ENCODE measurements around the gene ARG2. TPM values are rescaled to one million over a fixed set of nuclear protein-coding genes. Genes with fewer than 3 reads are reported as not detected.
A peak's percentile ranks its signal among the peaks of the same experiment; 100 is the strongest.

The ARG2 gene
- polyA plus RNA-seq, 1 donor (not counting 4 experiments of a cell fraction or from before 2014, with no cell fraction given), result 8.2 TPM

DNA sequence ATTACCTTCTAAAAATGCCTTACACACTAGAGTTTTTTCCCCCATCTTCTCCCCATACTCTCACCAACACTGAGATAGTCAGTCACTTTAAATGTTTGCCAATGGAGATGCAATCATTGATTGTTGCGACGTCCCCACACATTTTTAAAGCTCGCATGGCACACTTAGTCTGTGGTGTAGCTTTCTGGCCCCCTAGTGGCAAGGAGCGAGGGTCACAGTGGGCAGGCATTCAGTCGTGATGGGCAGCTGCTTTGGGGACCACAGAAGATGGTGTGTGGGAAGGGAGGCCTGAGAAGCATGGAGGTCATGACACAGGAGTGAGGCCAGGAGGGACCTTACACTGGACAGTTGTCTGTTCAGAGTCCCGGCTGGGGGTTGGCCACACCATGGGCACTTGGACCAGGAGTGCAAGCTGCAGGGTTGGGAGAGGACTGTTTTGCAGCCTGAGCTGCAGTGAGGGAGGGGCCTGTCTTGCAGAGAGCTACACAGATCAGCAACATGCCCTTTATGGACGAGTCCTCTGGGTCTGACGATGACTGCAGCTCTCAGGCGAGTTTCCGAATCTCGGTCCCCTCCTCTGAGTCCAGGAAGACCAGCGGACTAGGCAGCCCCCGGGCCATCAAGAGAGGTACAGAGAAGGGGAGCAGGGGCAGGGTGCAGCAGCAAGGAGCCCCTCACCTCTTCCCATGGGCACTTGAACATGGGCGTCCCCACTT, 48.3 kb upstream of the ARG2 start:
- Histone ChIP-seq H3K9ac (ENCODE audit: control insufficient read depth, extremely low read depth, insufficient read depth, low read length) (no peak overlapping the region), H4K20me1 (ENCODE audit: control insufficient read depth, extremely low read depth, insufficient read depth, low read length) (no peaks in the 10 kb centered on the region), H3K9me1 (ENCODE audit: control insufficient read depth, extremely low read depth, insufficient read depth, low read length) (no peaks in the 10 kb centered on the region), H3K4me1 (ENCODE audit: control insufficient read depth, extremely low read depth, insufficient read depth, low read length) (no peaks in the 10 kb centered on the region), H3K27me3 (ENCODE audit: control insufficient read depth, extremely low read depth, insufficient read depth, low read length) (no peaks in the 10 kb centered on the region), H3K36me3 (ENCODE audit: control insufficient read depth in 2 of 2, extremely low read depth in 1 of 2, insufficient read depth in 2 of 2, low read length in 2 of 2) (no peaks in the 10 kb centered on the region), H3K9me3 (ENCODE audit: control insufficient read depth, low read depth, low read length) (no peaks in the 10 kb centered on the region), H3K27ac (ENCODE audit: control insufficient read depth, insufficient read depth, low read length) (no peak overlapping the region), H2AFZ (ENCODE audit: control insufficient read depth, low read length) (no peak overlapping the region), H3K4me3 (ENCODE audit: control insufficient read depth in 2 of 3, extremely low read depth in 1 of 3, insufficient read depth in 2 of 3, low read depth in 1 of 3, low read length in 3 of 3) (no peak overlapping the region), H3K79me2 (ENCODE audit: control insufficient read depth, insufficient read depth, low read length) (no peaks in the 10 kb centered on the region), H3K4me2 (ENCODE audit: control insufficient read depth, extremely low read depth, insufficient read depth, low read depth, low read length) (no peak overlapping the region)
- DNase-seq (ENCODE audit: low read depth, low spot score) (no peak), FAIRE-seq (peak; percentile 74)
- dilution Hi-C loops (cut with MboI; ENCODE audit: extremely low pct_ligation_motif_present, low sequenced_read_pairs), result no loop called here
- no peak for TF ChIP-seq EZH2 (IDR thresholded peaks at IDR 0.05; ENCODE audit: low read length)
- TF ChIP-seq, protein P1, sequence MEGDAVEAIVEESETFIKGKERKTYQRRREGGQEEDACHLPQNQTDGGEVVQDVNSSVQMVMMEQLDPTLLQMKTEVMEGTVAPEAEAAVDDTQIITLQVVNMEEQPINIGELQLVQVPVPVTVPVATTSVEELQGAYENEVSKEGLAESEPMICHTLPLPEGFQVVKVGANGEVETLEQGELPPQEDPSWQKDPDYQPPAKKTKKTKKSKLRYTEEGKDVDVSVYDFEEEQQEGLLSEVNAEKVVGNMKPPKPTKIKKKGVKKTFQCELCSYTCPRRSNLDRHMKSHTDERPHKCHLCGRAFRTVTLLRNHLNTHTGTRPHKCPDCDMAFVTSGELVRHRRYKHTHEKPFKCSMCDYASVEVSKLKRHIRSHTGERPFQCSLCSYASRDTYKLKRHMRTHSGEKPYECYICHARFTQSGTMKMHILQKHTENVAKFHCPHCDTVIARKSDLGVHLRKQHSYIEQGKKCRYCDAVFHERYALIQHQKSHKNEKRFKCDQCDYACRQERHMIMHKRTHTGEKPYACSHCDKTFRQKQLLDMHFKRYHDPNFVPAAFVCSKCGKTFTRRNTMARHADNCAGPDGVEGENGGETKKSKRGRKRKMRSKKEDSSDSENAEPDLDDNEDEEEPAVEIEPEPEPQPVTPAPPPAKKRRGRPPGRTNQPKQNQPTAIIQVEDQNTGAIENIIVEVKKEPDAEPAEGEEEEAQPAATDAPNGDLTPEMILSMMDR (optimal IDR thresholded peaks at IDR 0.05 in 1 of 3, IDR thresholded peaks at IDR 0.05 in 1 of 3, conservative IDR thresholded peaks at IDR 0.05 in 1 of 3; ENCODE audit: extremely low read depth in 1 of 3, insufficient read depth in 2 of 3, low read length in 3 of 3), result peak; percentile 87 to 98 (median 95)

DNA sequence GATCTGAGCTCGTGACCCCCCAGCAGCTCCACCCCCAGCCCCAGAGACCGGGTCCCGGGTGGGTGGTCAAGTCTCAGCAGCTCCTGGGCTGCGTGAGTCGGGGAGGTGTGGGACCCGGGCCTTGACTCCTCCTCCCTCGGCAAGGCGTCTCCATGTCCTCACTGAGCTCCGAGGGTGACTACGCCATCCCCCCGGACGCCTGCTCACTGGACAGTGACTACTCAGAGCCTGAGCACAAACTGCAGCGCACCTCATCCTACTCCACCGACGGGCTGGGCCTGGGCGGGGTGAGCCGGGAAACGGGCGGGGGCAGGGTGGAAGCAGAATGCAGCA, 47.8 kb upstream of the ARG2 start:
- Histone ChIP-seq H2AFZ (ENCODE audit: control insufficient read depth, low read length) (no peak overlapping the region), H3K4me3 (ENCODE audit: control insufficient read depth in 2 of 3, extremely low read depth in 1 of 3, insufficient read depth in 2 of 3, low read depth in 1 of 3, low read length in 3 of 3) (no peak overlapping the region), H3K9me3 (ENCODE audit: control insufficient read depth, low read depth, low read length) (no peaks in the 10 kb centered on the region), H3K9me1 (ENCODE audit: control insufficient read depth, extremely low read depth, insufficient read depth, low read length) (no peaks in the 10 kb centered on the region), H3K36me3 (ENCODE audit: control insufficient read depth in 2 of 2, extremely low read depth in 1 of 2, insufficient read depth in 2 of 2, low read length in 2 of 2) (no peaks in the 10 kb centered on the region), H3K4me1 (ENCODE audit: control insufficient read depth, extremely low read depth, insufficient read depth, low read length) (no peaks in the 10 kb centered on the region), H3K27me3 (ENCODE audit: control insufficient read depth, extremely low read depth, insufficient read depth, low read length) (no peaks in the 10 kb centered on the region), H3K4me2 (ENCODE audit: control insufficient read depth, extremely low read depth, insufficient read depth, low read depth, low read length) (no peak overlapping the region), H3K27ac (ENCODE audit: control insufficient read depth, insufficient read depth, low read length) (no peak overlapping the region), H4K20me1 (ENCODE audit: control insufficient read depth, extremely low read depth, insufficient read depth, low read length) (no peaks in the 10 kb centered on the region), H3K79me2 (ENCODE audit: control insufficient read depth, insufficient read depth, low read length) (no peaks in the 10 kb centered on the region), H3K9ac (ENCODE audit: control insufficient read depth, extremely low read depth, insufficient read depth, low read length) (no peak overlapping the region)
- dilution Hi-C loops (cut with MboI; ENCODE audit: extremely low pct_ligation_motif_present, low sequenced_read_pairs), result no loop called here
- no peak for TF ChIP-seq EZH2 (IDR thresholded peaks at IDR 0.05; ENCODE audit: low read length)
- TF ChIP-seq, protein P1 (optimal IDR thresholded peaks at IDR 0.05 in 1 of 3, IDR thresholded peaks at IDR 0.05 in 1 of 3, conservative IDR thresholded peaks at IDR 0.05 in 1 of 3; ENCODE audit: extremely low read depth in 1 of 3, insufficient read depth in 2 of 3, low read length in 3 of 3), result no peak
- DNase-seq (ENCODE audit: low read depth, low spot score) (no peak), FAIRE-seq (no peak)

Data from keratinocyte (primary cell).